Activated CD4-positive, alpha-beta T cell treated with anti-CD3 and anti-CD28 coated beads, Interleukin-2, amount 10 ng/mL, durations not matched to agents 7 days and 5 days (primary cell): ENCODE data around the gene NPR2. TPM values are rescaled to one million over a fixed set of nuclear protein-coding genes. Genes with fewer than 3 reads are reported as not detected.

Experiments used
- CTCF ChIA-PET: fragments of 350-600 bp; sonication (Branson Sonifier 250); formaldehyde crosslinking; loops from one replicate; lab custom pipeline; 2021; ENCODE audit warnings: antibody characterized with exemption; lab: Charles Lee
- POLR2A ChIA-PET: fragments of 350-600 bp; sonication (Branson Sonifier 250); formaldehyde crosslinking; loops from one replicate; lab custom pipeline; 2021; ENCODE audit warnings: antibody characterized with exemption; lab: Charles Lee
- DNase-seq: peaks from one replicate; pipeline ENCODE4 v3.0.0-alpha.2; 2020
- H3K27ac Mint-ChIP-seq: one replicate; pipeline ENCODE4 v1.8.0; 2021; ENCODE audit warnings: mild to moderate bottlenecking, moderate library complexity, mixed read lengths
- H3K27me3 Mint-ChIP-seq: one replicate; pipeline ENCODE4 v1.8.0; 2021; ENCODE audit warnings: mixed read lengths
- H3K36me3 Mint-ChIP-seq: one replicate; pipeline ENCODE4 v1.8.0; 2021; ENCODE audit warnings: low read depth, mixed read lengths
- H3K4me1 Mint-ChIP-seq: one replicate; pipeline ENCODE4 v1.8.0; 2021; ENCODE audit warnings: mixed read lengths
- H3K4me3 Mint-ChIP-seq: one replicate; pipeline ENCODE4 v1.8.0; 2021; ENCODE audit warnings: mild to moderate bottlenecking, moderate library complexity, mixed read lengths
- H3K9me3 Mint-ChIP-seq: one replicate; pipeline ENCODE4 v1.8.0; 2021; ENCODE audit warnings: mixed read lengths
- total RNA-seq, 2 experiments: library from RNA; stranded (reverse); gene quantifications; one replicate each; pipeline ENCODE4 v1.2.3, GENCODE V29; 2021

The NPR2 gene
- 10 to 100 TPM in 1 of 2 experiments, 1 to 10 TPM in 1; 8.7 to 11.7 TPM for total RNA-seq

GRCh38 chr9:35791297-35791921, at the start of gene NPR2:
Gene NPR2 (plus strand): TSS chr9:35791591. CDS start chr9:35792409, 818 bp downstream.
- peaks cover 16% of the 10 kb centered on the region for H3K4me1 Mint-ChIP-seq
- CTCF ChIA-PET: interaction anchor here (1.7 kb wide), 1 partner anchor 23 kb away, joined by 5 read pairs; the partner anchor contains the start of gene HINT2
- no peak within 1 kb of the TSS for H3K4me3 Mint-ChIP-seq
- H3K36me3 Mint-ChIP-seq: no peaks in the 10 kb centered on the region
- no peak within 1 kb of the TSS for H3K27ac Mint-ChIP-seq
- no peaks in the 10 kb centered on the region for H3K27me3 Mint-ChIP-seq
- no peak for DNase-seq
- H3K9me3 Mint-ChIP-seq: no peaks in the 10 kb centered on the region
- POLR2A ChIA-PET: no interaction called here

- ChIA-PET POLR2A (no interaction called here), CTCF (interaction anchor here (0.6 to 11.3 kb wide), 4 partner anchors 10 to 627 kb away, joined by 3 to 112 read pairs (median 20); partner anchors contain the start of genes CREB3, MSMP and TLN1)
- Mint-ChIP-seq H3K9me3 (no peaks in the 10 kb centered on the region), H3K36me3 (peaks cover 45% of the 10 kb centered on the region), H3K27ac (peak overlapping the region; percentile 62), H3K4me1 (peaks cover 33% of the 10 kb centered on the region), H3K27me3 (no peaks in the 10 kb centered on the region), H3K4me3 (no peak overlapping the region)
- peak; percentile 32 for DNase-seq
Measured at GRCh38 chr9:35741740-35742139, 49.7 kb upstream of the NPR2 start.

- ChIA-PET CTCF (interaction anchor here (1.5 to 11.3 kb wide), 4 partner anchors 12 to 47 kb away, joined by 3 to 112 read pairs (median 20); partner anchors contain the start of genes CREB3, MSMP and TLN1), POLR2A (no interaction called here)
- Mint-ChIP-seq H3K36me3 (peaks cover 32% of the 10 kb centered on the region), H3K27ac (no peak overlapping the region), H3K4me1 (peaks cover 48% of the 10 kb centered on the region), H3K27me3 (no peaks in the 10 kb centered on the region), H3K4me3 (no peak overlapping the region), H3K9me3 (no peaks in the 10 kb centered on the region)
- no peak for DNase-seq
Measured at GRCh38 chr9:35743452-35743851, 47.9 kb upstream of the NPR2 start.

- H3K9me3 Mint-ChIP-seq: no peaks in the 10 kb centered on the region
- H3K36me3 Mint-ChIP-seq: peaks cover 27% of the 10 kb centered on the region
- DNase-seq: no peak
- peaks cover 48% of the 10 kb centered on the region for H3K4me1 Mint-ChIP-seq
- H3K27me3 Mint-ChIP-seq: no peaks in the 10 kb centered on the region
- H3K4me3 Mint-ChIP-seq: no peak overlapping the region
- POLR2A ChIA-PET: no interaction called here
- no peak overlapping the region for H3K27ac Mint-ChIP-seq
- CTCF ChIA-PET: interaction anchor here (1.5 to 11.3 kb wide), 4 partner anchors 11 to 48 kb away, joined by 3 to 112 read pairs (median 20); partner anchors contain the start of genes CREB3, MSMP and TLN1
Measured at GRCh38 chr9:35743880-35744518, 47.4 kb upstream of the NPR2 start.

GRCh38 chr9:35745569-35745968, 45.8 kb upstream of the NPR2 start:
- Mint-ChIP-seq H3K4me3 (no peak overlapping the region), H3K4me1 (peaks cover 59% of the 10 kb centered on the region), H3K36me3 (peaks cover 20% of the 10 kb centered on the region), H3K27me3 (no peaks in the 10 kb centered on the region), H3K27ac (no peak overlapping the region), H3K9me3 (no peaks in the 10 kb centered on the region)
- DNase-seq: no peak
- ChIA-PET POLR2A (no interaction called here), CTCF (interaction anchor here (7.3 to 11.3 kb wide), 2 partner anchors 10 to 14 kb away, joined by 38 to 112 read pairs; partner anchors contain the start of genes CREB3, MSMP and TLN1)

GRCh38 chr9:35746583-35746982, 44.8 kb upstream of the NPR2 start:
- Mint-ChIP-seq H3K36me3 (peaks cover 23% of the 10 kb centered on the region), H3K27ac (no peak overlapping the region), H3K4me3 (peak overlapping the region; percentile 22), H3K4me1 (peaks cover 64% of the 10 kb centered on the region), H3K27me3 (no peaks in the 10 kb centered on the region), H3K9me3 (no peaks in the 10 kb centered on the region)
- CTCF ChIA-PET: interaction anchor here (1.2 to 11.3 kb wide), 3 partner anchors 9 to 15 kb away, joined by 3 to 112 read pairs (median 38); partner anchors contain the start of genes CREB3, MSMP and TLN1
- no peak for DNase-seq
- POLR2A ChIA-PET: no interaction called here

GRCh38 chr9:35748242-35748857, 43.0 kb upstream of the NPR2 start:
- H3K36me3 Mint-ChIP-seq: peaks cover 32% of the 10 kb centered on the region
- H3K27ac Mint-ChIP-seq: peak overlapping the region; percentile 80
- ChIA-PET POLR2A (interaction anchor here (1.1 kb wide), 1 partner anchor 16 kb away, joined by 3 read pairs; the partner anchor contains the start of gene CREB3), CTCF (interaction anchor here (0.8 to 11.3 kb wide), 9 partner anchors 8 to 137 kb away, joined by 3 to 112 read pairs (median 5); partner anchors contain the start of genes CCDC107, CREB3, RMRP and TLN1)
- DNase-seq: peak; percentile 32
- H3K9me3 Mint-ChIP-seq: no peaks in the 10 kb centered on the region
- peak overlapping the region; percentile 86 for H3K4me3 Mint-ChIP-seq
- peaks cover 53% of the 10 kb centered on the region for H3K4me1 Mint-ChIP-seq
- no peaks in the 10 kb centered on the region for H3K27me3 Mint-ChIP-seq

- peaks cover 50% of the 10 kb centered on the region for H3K4me1 Mint-ChIP-seq
Measured at GRCh38 chr9:35748858-35749514, 42.4 kb upstream of the NPR2 start, which contains the start of the genes GBA2 and RGP1. Gene GBA2 (minus strand): TSS chr9:35749228. CDS start chr9:35748704, 524 bp downstream. Gene RGP1 (plus strand): TSS chr9:35749287. CDS start chr9:35749756, 469 bp downstream.

GRCh38 chr9:35749515-35750255, 41.7 kb upstream of the NPR2 start:
- H3K36me3 Mint-ChIP-seq: peaks cover 30% of the 10 kb centered on the region
- no peaks in the 10 kb centered on the region for H3K9me3 Mint-ChIP-seq
- H3K4me1 Mint-ChIP-seq: peaks cover 50% of the 10 kb centered on the region
- H3K27ac Mint-ChIP-seq: peak overlapping the region; percentile 85
- H3K4me3 Mint-ChIP-seq: peak overlapping the region; percentile 83
- CTCF ChIA-PET: interaction anchor here (0.8 to 11.3 kb wide), 12 partner anchors 18 to 146 kb away, joined by 3 to 112 read pairs (median 4); partner anchors contain the start of genes CREB3, SPAG8 and TLN1
- peak; percentile 62 for DNase-seq
- POLR2A ChIA-PET: interaction anchor here (1.5 kb wide), 1 partner anchor 92 kb away, joined by 3 read pairs; the partner anchor contains the start of genes CCDC107 and RMRP
- H3K27me3 Mint-ChIP-seq: no peaks in the 10 kb centered on the region

More at GRCh38 chr9:35748858-35749514, 42.4 kb upstream of the NPR2 start, which contains the start of the genes GBA2 and RGP1:
- H3K9me3 Mint-ChIP-seq: no peaks in the 10 kb centered on the region
- peaks cover 32% of the 10 kb centered on the region for H3K36me3 Mint-ChIP-seq
- H3K27ac Mint-ChIP-seq: peak within 1 kb of the TSS; percentile 85
- ChIA-PET POLR2A (interaction anchor here (1.1 to 1.5 kb wide), 2 partner anchors 17 to 91 kb away, joined by 3 read pairs; partner anchors contain the start of genes CCDC107, CREB3 and RMRP), CTCF (interaction anchor here (0.8 to 11.3 kb wide), 15 partner anchors 11 to 145 kb away, joined by 3 to 112 read pairs (median 3); partner anchors contain the start of genes CCDC107, CREB3, RMRP and SPAG8)
- H3K4me3 Mint-ChIP-seq: peak within 1 kb of the TSS; percentile 86
- H3K27me3 Mint-ChIP-seq: no peaks in the 10 kb centered on the region
- peak; percentile 68 for DNase-seq

- H3K4me1 Mint-ChIP-seq: peaks cover 49% of the 10 kb centered on the region
- H3K27ac Mint-ChIP-seq: peak overlapping the region; percentile 85
- no peak for DNase-seq
- no peaks in the 10 kb centered on the region for H3K9me3 Mint-ChIP-seq
- peaks cover 28% of the 10 kb centered on the region for H3K36me3 Mint-ChIP-seq
- peak overlapping the region; percentile 83 for H3K4me3 Mint-ChIP-seq
- POLR2A ChIA-PET: interaction anchor here (1.5 kb wide), 1 partner anchor 92 kb away, joined by 3 read pairs; the partner anchor contains the start of genes CCDC107 and RMRP
- no peaks in the 10 kb centered on the region for H3K27me3 Mint-ChIP-seq
- CTCF ChIA-PET: interaction anchor here (0.8 to 11.3 kb wide), 9 partner anchors 18 to 146 kb away, joined by 3 to 112 read pairs (median 3); partner anchors contain the start of genes CREB3, SPAG8 and TLN1
Measured at GRCh38 chr9:35750256-35750531, 41.2 kb upstream of the NPR2 start.

GRCh38 chr9:35753466-35753865, 37.9 kb upstream of the NPR2 start:
- H3K36me3 Mint-ChIP-seq: peaks cover 22% of the 10 kb centered on the region
- H3K9me3 Mint-ChIP-seq: no peaks in the 10 kb centered on the region
- CTCF ChIA-PET: interaction anchor here (0.6 to 4.2 kb wide), 4 partner anchors 10 to 26 kb away, joined by 3 to 38 read pairs (median 7); no protein-coding TSS in a partner anchor
- POLR2A ChIA-PET: no interaction called here
- H3K4me3 Mint-ChIP-seq: no peak overlapping the region
- no peak overlapping the region for H3K27ac Mint-ChIP-seq
- H3K4me1 Mint-ChIP-seq: peaks cover 45% of the 10 kb centered on the region
- no peak for DNase-seq
- no peaks in the 10 kb centered on the region for H3K27me3 Mint-ChIP-seq
